HEK293 (cell line): ENCODE measurements around the gene EIF2A.

Experiments
- CTCF ChIA-PET: fragments of 350-600 bp; formaldehyde crosslinking; extraction: SDS; loops from one replicate; lab custom pipeline; 2021; ENCODE audit warnings: antibody characterized with exemption; lab: Yijun Ruan, JAX
- POLR2A ChIA-PET: fragments of 300-600 bp; formaldehyde crosslinking; extraction: SDS; loops from one replicate; lab custom pipeline; 2020; ENCODE audit warnings: antibody characterized with exemption, inconsistent platforms; lab: Yijun Ruan, JAX
- H3K27ac ChIP-seq: fragments of 200-500 bp; sonication (Bioruptor generic); 2 replicates; pipeline ENCODE4 v1.5.1; 2014; ENCODE audit warnings: low read depth, low read length, control low read depth, inconsistent platforms; ENCODE audit errors: extremely low read depth
- H3K36me3 ChIP-seq, 2 experiments: fragments of 200-500 bp in 1 of 2; sonication (Bioruptor generic) in 1 of 2; 1 replicate in 1 of 2; 2 replicates in 1 of 2; pipeline ENCODE4 v1.5.1; 2014 to 2017; ENCODE audit warnings: inconsistent platforms in 2 of 2, low read length in 2 of 2; ENCODE audit not compliant: control insufficient read depth in 2 of 2, insufficient read depth in 1 of 2
- H3K4me1 ChIP-seq: fragments of 200-500 bp; sonication (Bioruptor generic); 2 replicates; pipeline ENCODE4 v1.5.1; 2014; ENCODE audit warnings: mild to moderate bottlenecking, low read length, inconsistent platforms; ENCODE audit not compliant: control insufficient read depth, insufficient read depth
- H3K4me3 ChIP-seq: 2 replicates; pipeline ENCODE4 v1.5.1; 2011; ENCODE audit warnings: low read depth, mild to moderate bottlenecking, control low read depth, low read length, moderate library complexity
- H3K9me3 ChIP-seq: fragments of 200-500 bp; sonication (Bioruptor generic); 2 replicates; pipeline ENCODE4 v1.5.1; 2014; ENCODE audit warnings: low read depth, low read length, inconsistent platforms; ENCODE audit not compliant: control insufficient read depth, insufficient read depth
- REPIN1 ChIP-seq: fragments of 450-650 bp; formaldehyde crosslinking; IDR thresholded peaks from 2 replicates; pipeline ENCODE4 v1.5.1; 2017; ENCODE audit warnings: missing biosample characterization, missing genetic modification characterization, low read depth
- ZBTB6 ChIP-seq: fragments of 450-650 bp; formaldehyde crosslinking; IDR thresholded peaks from 2 replicates; pipeline ENCODE4 v1.5.1; 2017; ENCODE audit warnings: missing biosample characterization, missing genetic modification characterization
- ZFP69B ChIP-seq: fragments of 450-650 bp; formaldehyde crosslinking; IDR thresholded peaks from 2 replicates; pipeline ENCODE4 v1.5.1; 2016; ENCODE audit warnings: missing biosample characterization, missing genetic modification characterization
- ZNF155 ChIP-seq: fragments of 450-650 bp; formaldehyde crosslinking; IDR thresholded peaks from 2 replicates; pipeline ENCODE4 v1.5.1; 2016; ENCODE audit warnings: missing biosample characterization, missing genetic modification characterization
- ZNF280D ChIP-seq: fragments of 450-650 bp; formaldehyde crosslinking; IDR thresholded peaks from 2 replicates; pipeline ENCODE4 v1.5.1; 2016; ENCODE audit warnings: missing biosample characterization, missing genetic modification characterization
- ZNF324 ChIP-seq: fragments of 450-650 bp; formaldehyde crosslinking; IDR thresholded peaks from 2 replicates; pipeline ENCODE4 v1.5.1; 2016; ENCODE audit warnings: missing biosample characterization, missing genetic modification characterization
- ZNF416 ChIP-seq: fragments of 450-650 bp; formaldehyde crosslinking; IDR thresholded peaks from 2 replicates; pipeline ENCODE4 v1.5.1; 2016; ENCODE audit warnings: missing biosample characterization, missing genetic modification characterization
- ZNF549 ChIP-seq: fragments of 450-650 bp; IDR thresholded peaks from 2 replicates; pipeline ENCODE4 v1.5.1; 2018; ENCODE audit warnings: missing biosample characterization, missing genetic modification characterization, mild to moderate bottlenecking, inconsistent platforms, moderate library complexity
- ZNF626 ChIP-seq: fragments of 450-650 bp; sonication (Bioruptor Pico); formaldehyde crosslinking; IDR thresholded peaks from 2 replicates; pipeline ENCODE4 v1.5.1; 2018; ENCODE audit warnings: missing biosample characterization, missing genetic modification characterization, inconsistent platforms
- ZNF791 ChIP-seq: fragments of 450-650 bp; formaldehyde crosslinking; IDR thresholded peaks from 2 replicates; pipeline ENCODE4 v1.5.1; 2016; ENCODE audit warnings: missing biosample characterization, missing genetic modification characterization
- ZNF830 ChIP-seq: fragments of 450-650 bp; IDR thresholded peaks from 2 replicates; pipeline ENCODE4 v1.5.0; 2018; ENCODE audit warnings: missing biosample characterization, missing genetic modification characterization, low read depth, mild to moderate bottlenecking, moderate library complexity
- ZSCAN18 ChIP-seq: fragments of 450-650 bp; formaldehyde crosslinking; IDR thresholded peaks from 2 replicates; pipeline ENCODE4 v1.5.1; 2016; ENCODE audit warnings: missing biosample characterization, missing genetic modification characterization
- ZSCAN5A ChIP-seq: fragments of 450-650 bp; formaldehyde crosslinking; IDR thresholded peaks from 2 replicates; pipeline ENCODE4 v1.5.1; 2016; ENCODE audit warnings: missing biosample characterization, missing genetic modification characterization

EIF2A gene

GRCh38 chr3:150538324-150539208, 8.0 kb upstream of the EIF2A start:
- Histone ChIP-seq H3K27ac (no peak overlapping the region), H3K4me3 (no peak overlapping the region), H3K9me3 (no peaks in the 10 kb centered on the region), H3K4me1 (0 out of 2 replicates have a peak, but pooled peaks cover under 1% of the 10 kb centered on the region), H3K36me3 (peaks cover 0 to 24% of the 10 kb centered on the region in 2 experiments; a peak in 1 of 3 replicates)
- CTCF ChIA-PET, result interaction anchor here (0.7 to 0.8 kb wide), 2 partner anchors 123 to 183 kb away, joined by 3 read pairs; no protein-coding TSS in a partner anchor
- POLR2A ChIA-PET, result interaction anchor here (1.1 kb wide), 1 partner anchor 8 kb away, joined by 4 read pairs; the partner anchor contains the start of genes EIF2A and SERP1
- TF ChIP-seq ZNF155 (tag by site-specific recombination), result no peak
- TF ChIP-seq ZSCAN5A (tag by site-specific recombination), result no peak
- no peak for TF ChIP-seq ZNF549 (tag by site-specific recombination)
- no peak for TF ChIP-seq ZNF416 (tag by site-specific recombination)
- TF ChIP-seq, all 188 proteins: peak for 0

DNA sequence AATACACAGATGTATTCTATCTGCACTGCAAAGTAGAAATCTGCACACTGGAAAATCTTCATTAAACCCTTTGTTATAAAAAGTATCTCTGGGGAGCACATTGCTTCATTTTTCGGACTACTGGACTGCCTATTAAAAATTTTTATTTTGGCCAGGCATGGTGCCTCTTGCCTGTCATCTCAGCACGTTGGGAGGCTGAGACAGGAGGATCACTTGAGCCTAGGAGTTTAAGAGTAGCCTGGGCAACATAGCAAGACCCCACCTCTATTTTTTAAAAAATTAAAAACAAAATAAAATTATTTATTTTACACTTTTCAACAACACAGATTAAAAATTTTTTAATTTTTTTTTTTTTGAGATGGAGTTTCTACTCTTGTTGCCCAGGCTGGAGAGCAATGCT, 6.3 kb upstream of the EIF2A start:
- POLR2A ChIA-PET, result no interaction called here
- H3K4me3 ChIP-seq, result no peak overlapping the region
- no peak overlapping the region for H3K27ac ChIP-seq
- H3K4me1 ChIP-seq, result peaks cover 8% of the 10 kb centered on the region; the same call in 1 of the 2 replicates
- TF ChIP-seq ZNF830 (tag by site-specific recombination) (no peak), ZNF280D (tag by site-specific recombination) (no peak)
- TF ChIP-seq, all 188 proteins: peak for 0
- Histone ChIP-seq H3K9me3 (no peaks in the 10 kb centered on the region), H3K36me3 (peaks cover 0 to 35% of the 10 kb centered on the region in 2 experiments; a peak in 1 of 3 replicates)
- CTCF ChIA-PET, result no interaction called here

- POLR2A ChIA-PET, result no interaction called here
- TF ChIP-seq ZNF791 (no peak), ZNF626 (no peak), ZNF324 (no peak), ZFP69B (no peak), ZSCAN18 (tag by site-specific recombination) (no peak), REPIN1 (tag by site-specific recombination) (no peak), ZBTB6 (tag by site-specific recombination) (no peak)
These were observed 5.6 kb upstream of the EIF2A start for GRCh38 chr3:150540991-150541390.

More at GRCh38 chr3:150540991-150541390, 5.6 kb upstream of the EIF2A start:
- Histone ChIP-seq H3K9me3 (no peaks in the 10 kb centered on the region), H3K4me1 (peaks cover 8% of the 10 kb centered on the region; the same call in 1 of the 2 replicates), H3K27ac (no peak overlapping the region), H3K36me3 (peaks cover 0 to 35% of the 10 kb centered on the region in 2 experiments; a peak in 1 of 3 replicates), H3K4me3 (no peak overlapping the region)
- CTCF ChIA-PET, result no interaction called here
